ENCODE data around the gene ASXL1. TPM values are rescaled to one million over a fixed set of nuclear protein-coding genes. Genes with fewer than 3 reads are reported as not detected.

The ASXL1 gene
- total RNA-seq, 1 donor from 2014 or later, result 90.8 TPM

GRCh38 chr20:32470025-32470861, 112.1 kb downstream of the ASXL1 start:
- Mint-ChIP-seq H3K27ac (ENCODE audit: unreplicated experiment) (peak overlapping the region; percentile 97), H3K9me3 (ENCODE audit: unreplicated experiment) (no peaks in the 10 kb centered on the region), H3K4me3 (ENCODE audit: unreplicated experiment) (peak overlapping the region; percentile 56), H3K27me3 (ENCODE audit: unreplicated experiment) (peaks cover 16% of the 10 kb centered on the region), H3K36me3 (ENCODE audit: low read depth, unreplicated experiment) (peaks cover 18% of the 10 kb centered on the region), H3K4me1 (ENCODE audit: unreplicated experiment) (peaks cover 49% of the 10 kb centered on the region)
- DNase-seq (ENCODE audit: low spot score), result peak; percentile 92
- peak; percentile 77 for TF ChIP-seq CTCF (IDR thresholded peaks at IDR 0.05; ENCODE audit: unreplicated experiment)

DNA sequence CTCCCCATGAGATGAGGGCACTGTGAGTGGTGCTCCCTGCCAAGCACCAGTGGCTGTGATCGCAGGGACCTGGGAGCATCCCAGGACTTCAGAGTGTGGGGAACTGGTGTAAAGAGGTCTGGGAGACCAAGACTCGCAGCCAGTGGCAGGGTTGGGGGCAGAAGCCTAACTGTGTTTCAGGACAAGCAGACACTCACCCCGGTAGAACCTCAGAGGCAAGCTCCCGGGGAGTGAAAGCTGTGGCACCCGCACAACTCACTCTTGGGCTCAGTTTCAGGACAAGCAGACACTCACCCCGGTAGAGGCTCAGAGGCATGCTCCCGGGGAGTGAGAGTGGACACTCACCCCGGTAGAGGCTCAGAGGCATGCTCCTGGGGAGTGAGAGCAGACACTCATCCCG, 112.8 kb downstream of the ASXL1 start:
- no peak for TF ChIP-seq CTCF (IDR thresholded peaks at IDR 0.05; ENCODE audit: unreplicated experiment)
- peaks cover 16% of the 10 kb centered on the region for H3K36me3 Mint-ChIP-seq (ENCODE audit: low read depth, unreplicated experiment)
- peaks cover 16% of the 10 kb centered on the region for H3K27me3 Mint-ChIP-seq (ENCODE audit: unreplicated experiment)
- H3K4me1 Mint-ChIP-seq (ENCODE audit: unreplicated experiment), result peaks cover 53% of the 10 kb centered on the region
- no peaks in the 10 kb centered on the region for H3K9me3 Mint-ChIP-seq (ENCODE audit: unreplicated experiment)
- no peak overlapping the region for H3K4me3 Mint-ChIP-seq (ENCODE audit: unreplicated experiment)
- peak overlapping the region; percentile 97 for H3K27ac Mint-ChIP-seq (ENCODE audit: unreplicated experiment)
- no peak for DNase-seq (ENCODE audit: low spot score)

GRCh38 chr20:32472581-32473207, 114.6 kb downstream of the ASXL1 start:
- TF ChIP-seq CTCF (IDR thresholded peaks at IDR 0.05; ENCODE audit: unreplicated experiment), result no peak
- DNase-seq (ENCODE audit: low spot score), result no peak
- Mint-ChIP-seq H3K9me3 (ENCODE audit: unreplicated experiment) (no peaks in the 10 kb centered on the region), H3K4me1 (ENCODE audit: unreplicated experiment) (peaks cover 66% of the 10 kb centered on the region), H3K27ac (ENCODE audit: unreplicated experiment) (peak overlapping the region; percentile 83), H3K27me3 (ENCODE audit: unreplicated experiment) (peaks cover 15% of the 10 kb centered on the region), H3K4me3 (ENCODE audit: unreplicated experiment) (peak overlapping the region; percentile 67), H3K36me3 (ENCODE audit: low read depth, unreplicated experiment) (peaks cover 19% of the 10 kb centered on the region)

GRCh38 chr20:32473231-32474008, 115.3 kb downstream of the ASXL1 start:
- peaks cover 72% of the 10 kb centered on the region for H3K4me1 Mint-ChIP-seq (ENCODE audit: unreplicated experiment)
- H3K27ac Mint-ChIP-seq (ENCODE audit: unreplicated experiment), result peak overlapping the region; percentile 86
- peak overlapping the region; percentile 67 for H3K4me3 Mint-ChIP-seq (ENCODE audit: unreplicated experiment)
- no peaks in the 10 kb centered on the region for H3K9me3 Mint-ChIP-seq (ENCODE audit: unreplicated experiment)
- TF ChIP-seq CTCF (IDR thresholded peaks at IDR 0.05; ENCODE audit: unreplicated experiment), result no peak
- peaks cover 25% of the 10 kb centered on the region for H3K36me3 Mint-ChIP-seq (ENCODE audit: low read depth, unreplicated experiment)
- no peak for DNase-seq (ENCODE audit: low spot score)
- H3K27me3 Mint-ChIP-seq (ENCODE audit: unreplicated experiment), result peaks cover 13% of the 10 kb centered on the region

Data from endothelial cell (in vitro differentiated cells).